H9 (cell line): ENCODE data around the gene SYT9. TPM values are rescaled to one million over a fixed set of nuclear protein-coding genes. Genes with fewer than 3 reads are reported as not detected.

Experiments
- DNase-seq: peaks from one replicate; pipeline ENCODE4 v3.0.0-alpha.2; 2017
- H2AFZ ChIP-seq: one replicate; pipeline ENCODE4 v1.6.1; 2013; ENCODE audit warnings: mild to moderate bottlenecking, low read length, control low read depth, moderate library complexity
- H2AK5ac ChIP-seq: 2 replicates; pipeline ENCODE4 v1.6.1; 2013; ENCODE audit warnings: low read length, control low read depth, mixed read lengths; ENCODE audit not compliant: insufficient read length
- H2BK120ac ChIP-seq: one replicate; pipeline ENCODE4 v1.6.1; 2013; ENCODE audit warnings: low read depth, mild to moderate bottlenecking, low read length, control low read depth, inconsistent platforms; ENCODE audit not compliant: poor library complexity, severe bottlenecking
- H2BK12ac ChIP-seq: 2 replicates; pipeline ENCODE4 v1.6.1; 2013; ENCODE audit warnings: low read length, control low read depth, mixed read lengths, low read depth; ENCODE audit not compliant: insufficient read length
- H2BK15ac ChIP-seq: 2 replicates; pipeline ENCODE4 v1.6.1; 2013; ENCODE audit warnings: low read depth, low read length, control low read depth
- H2BK20ac ChIP-seq: one replicate; pipeline ENCODE4 v1.6.1; 2013; ENCODE audit warnings: low read depth, mild to moderate bottlenecking, low read length, control low read depth, inconsistent platforms; ENCODE audit not compliant: poor library complexity, severe bottlenecking
- H2BK5ac ChIP-seq: 2 replicates; pipeline ENCODE4 v1.6.1; 2013; ENCODE audit warnings: low read length, control low read depth, mixed read lengths; ENCODE audit not compliant: insufficient read length
- H3K14ac ChIP-seq: 2 replicates; pipeline ENCODE4 v1.6.1; 2013; ENCODE audit warnings: low read length, control low read depth; ENCODE audit not compliant: insufficient read depth
- H3K18ac ChIP-seq: 2 replicates; pipeline ENCODE4 v1.6.1; 2013; ENCODE audit warnings: low read depth, mild to moderate bottlenecking, mixed read lengths, low read length, control low read depth; ENCODE audit not compliant: insufficient read length
- H3K23ac ChIP-seq: 2 replicates; pipeline ENCODE4 v1.6.1; 2013; ENCODE audit warnings: low read length, control low read depth, mixed read lengths, low read depth; ENCODE audit not compliant: insufficient read length
- H3K23me2 ChIP-seq: 2 replicates; pipeline ENCODE4 v1.6.1; 2013; ENCODE audit warnings: low read depth, mild to moderate bottlenecking, mixed read lengths, low read length, control low read depth; ENCODE audit not compliant: insufficient read length, poor library complexity, severe bottlenecking
- H3K27ac ChIP-seq: 2 replicates; pipeline ENCODE4 v1.5.1; 2013; ENCODE audit warnings: low read length, control low read depth, mixed read lengths, low read depth; ENCODE audit not compliant: insufficient read length
- H3K27me3 ChIP-seq: 2 replicates; pipeline ENCODE4 v1.6.1; 2013; ENCODE audit warnings: low read length, control low read depth, inconsistent platforms; ENCODE audit not compliant: insufficient read depth
- H3K4ac ChIP-seq: 2 replicates; pipeline ENCODE4 v1.6.1; 2013; ENCODE audit warnings: low read depth, mild to moderate bottlenecking, control low read depth, inconsistent platforms, low read length, moderate library complexity
- H3K4me1 ChIP-seq: 2 replicates; pipeline ENCODE4 v1.6.1; 2013; ENCODE audit warnings: low read length, control low read depth, inconsistent platforms; ENCODE audit not compliant: insufficient read depth
- H3K4me2 ChIP-seq: 2 replicates; pipeline ENCODE4 v1.6.1; 2013; ENCODE audit warnings: low read length, control low read depth, mixed read lengths; ENCODE audit not compliant: insufficient read length, insufficient read depth
- H3K56ac ChIP-seq: 2 replicates; pipeline ENCODE4 v1.6.1; 2013; ENCODE audit warnings: low read depth, mild to moderate bottlenecking, mixed read lengths, low read length, control low read depth; ENCODE audit not compliant: insufficient read length
- H3K79me1 ChIP-seq: 2 replicates; pipeline ENCODE4 v1.6.1; 2013; ENCODE audit warnings: low read depth, mild to moderate bottlenecking, moderate library complexity, low read length, control low read depth, inconsistent platforms; ENCODE audit not compliant: insufficient read depth, poor library complexity, severe bottlenecking
- H3K79me2 ChIP-seq: 2 replicates; pipeline ENCODE4 v1.6.1; 2013; ENCODE audit warnings: low read length, control low read depth, inconsistent platforms; ENCODE audit not compliant: insufficient read depth
- H3K9ac ChIP-seq: 2 replicates; pipeline ENCODE4 v1.6.1; 2013; ENCODE audit warnings: low read length, control low read depth, mixed read lengths; ENCODE audit not compliant: insufficient read length; ENCODE audit errors: extremely low read depth
- H3K9me3 ChIP-seq: one replicate; pipeline ENCODE4 v1.6.1; 2013; ENCODE audit warnings: low read depth, low read length, inconsistent platforms; ENCODE audit not compliant: control insufficient read depth
- H3T11ph ChIP-seq: one replicate; pipeline ENCODE4 v1.6.1; 2013; ENCODE audit warnings: mild to moderate bottlenecking, low read length, control low read depth, inconsistent platforms
- H4K20me1 ChIP-seq: one replicate; pipeline ENCODE4 v1.6.1; 2013; ENCODE audit not compliant: control insufficient read depth, insufficient read length, insufficient read depth
- H4K5ac ChIP-seq: 2 replicates; pipeline ENCODE4 v1.6.1; 2013; ENCODE audit warnings: low read depth, mild to moderate bottlenecking, mixed read lengths, low read length, control low read depth; ENCODE audit not compliant: insufficient read length
- H4K8ac ChIP-seq: replicated peaks from 2 replicates; pipeline ENCODE4 v1.6.1; 2013; ENCODE audit warnings: low read length, control low read depth, mixed read lengths, low read depth; ENCODE audit not compliant: insufficient read length
- H4K91ac ChIP-seq: 2 replicates; pipeline ENCODE4 v1.6.1; 2013; ENCODE audit warnings: low read depth, mild to moderate bottlenecking, moderate library complexity, mixed read lengths, low read length, control low read depth; ENCODE audit not compliant: insufficient read length
- H3K27ac Mint-ChIP-seq, 3 experiments: 2 replicates in 2 of 3; 3 replicates in 1 of 3; pipeline ENCODE4 v1.8.0; 2020 to 2021; ENCODE audit warnings: mixed read lengths in 3 of 3, mild to moderate bottlenecking in 1 of 3, moderate library complexity in 1 of 3
- H3K27me3 Mint-ChIP-seq: 2 replicates; pipeline ENCODE4 v1.8.0; 2021; ENCODE audit warnings: low read depth, mild to moderate bottlenecking, moderate library complexity, mixed read lengths
- H3K36me3 Mint-ChIP-seq, 3 experiments: 2 replicates in 2 of 3; 3 replicates in 1 of 3; pipeline ENCODE4 v1.8.0; 2020 to 2021; ENCODE audit warnings: low read depth in 3 of 3, mixed read lengths in 3 of 3; ENCODE audit not compliant: insufficient read depth in 1 of 3
- H3K4me1 Mint-ChIP-seq, 2 experiments: 2 replicates each; pipeline ENCODE4 v1.8.0; 2020; ENCODE audit warnings: mixed read lengths in 2 of 2
- H3K4me3 Mint-ChIP-seq, 2 experiments: 2 replicates in 1 of 2; 3 replicates in 1 of 2; pipeline ENCODE4 v1.8.0; 2020 to 2021; ENCODE audit warnings: mild to moderate bottlenecking in 2 of 2, mixed read lengths in 2 of 2, moderate library complexity in 1 of 2
- H3K9me3 Mint-ChIP-seq, 2 experiments: 2 replicates in 1 of 2; 3 replicates in 1 of 2; pipeline ENCODE4 v1.8.0; 2020; ENCODE audit warnings: mild to moderate bottlenecking in 2 of 2, mixed read lengths in 2 of 2, moderate library complexity in 1 of 2
- total RNA-seq: library from RNA; stranded (reverse); gene quantifications from 2 replicates; pipeline ENCODE4 v1.2.1, GENCODE V29; 2021
- TF ChIP-seq, protein P1 (sequence below): fragments of 200-600 bp; sonication (generic); conservative IDR thresholded peaks from 3 replicates; pipeline ENCODE4 v1.8.0; 2021; ENCODE audit warnings: antibody characterized with exemption, mild to moderate bottlenecking

SYT9 gene
- total RNA-seq, 1 experiment from 2014 or later = 0.63 TPM

DNA sequence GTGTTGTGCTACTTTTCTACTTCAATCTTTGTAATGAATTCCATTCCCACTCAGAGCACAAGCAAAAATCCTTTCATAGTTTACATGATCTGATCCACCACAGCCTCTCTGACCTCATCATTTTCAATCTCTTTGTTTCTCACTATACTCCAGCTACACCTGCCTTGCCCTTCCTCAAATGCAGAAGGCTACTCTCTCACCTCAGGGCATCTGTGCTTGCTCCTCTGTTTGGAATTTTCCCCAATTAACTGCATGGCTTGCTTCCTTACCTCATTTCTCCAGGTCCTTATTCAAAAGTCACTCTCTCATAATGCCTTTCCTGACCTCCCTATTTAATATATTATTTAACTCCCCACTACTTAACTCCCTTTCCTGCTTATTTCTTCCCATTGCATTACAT lies 133.0 kb downstream of the SYT9 start:
- H3K56ac ChIP-seq = no peak overlapping the region
- H2BK15ac ChIP-seq = no peak overlapping the region
- no peak overlapping the region for H2AK5ac ChIP-seq
- no peak overlapping the region for H2BK5ac ChIP-seq
- Mint-ChIP-seq H3K36me3 (no peaks in the 10 kb centered on the region), H3K27me3 (no peaks in the 10 kb centered on the region), H3K27ac (no peak overlapping the region), H3K4me3 (no peak overlapping the region), H3K4me1 (no peaks in the 10 kb centered on the region), H3K9me3 (no peaks in the 10 kb centered on the region)
- TF ChIP-seq, protein P1, sequence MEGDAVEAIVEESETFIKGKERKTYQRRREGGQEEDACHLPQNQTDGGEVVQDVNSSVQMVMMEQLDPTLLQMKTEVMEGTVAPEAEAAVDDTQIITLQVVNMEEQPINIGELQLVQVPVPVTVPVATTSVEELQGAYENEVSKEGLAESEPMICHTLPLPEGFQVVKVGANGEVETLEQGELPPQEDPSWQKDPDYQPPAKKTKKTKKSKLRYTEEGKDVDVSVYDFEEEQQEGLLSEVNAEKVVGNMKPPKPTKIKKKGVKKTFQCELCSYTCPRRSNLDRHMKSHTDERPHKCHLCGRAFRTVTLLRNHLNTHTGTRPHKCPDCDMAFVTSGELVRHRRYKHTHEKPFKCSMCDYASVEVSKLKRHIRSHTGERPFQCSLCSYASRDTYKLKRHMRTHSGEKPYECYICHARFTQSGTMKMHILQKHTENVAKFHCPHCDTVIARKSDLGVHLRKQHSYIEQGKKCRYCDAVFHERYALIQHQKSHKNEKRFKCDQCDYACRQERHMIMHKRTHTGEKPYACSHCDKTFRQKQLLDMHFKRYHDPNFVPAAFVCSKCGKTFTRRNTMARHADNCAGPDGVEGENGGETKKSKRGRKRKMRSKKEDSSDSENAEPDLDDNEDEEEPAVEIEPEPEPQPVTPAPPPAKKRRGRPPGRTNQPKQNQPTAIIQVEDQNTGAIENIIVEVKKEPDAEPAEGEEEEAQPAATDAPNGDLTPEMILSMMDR = no peak
- no peak overlapping the region for H2BK12ac ChIP-seq
- no peak overlapping the region for H3K4ac ChIP-seq
- H4K5ac ChIP-seq = peak overlapping the region; percentile 41
- no peak overlapping the region for H3K23ac ChIP-seq
- H2BK120ac ChIP-seq = no peak overlapping the region
- H3K18ac ChIP-seq = no peak overlapping the region
- H4K20me1 ChIP-seq = no peaks in the 10 kb centered on the region
- H4K91ac ChIP-seq = no peak overlapping the region
- no peak overlapping the region for H3K27ac ChIP-seq
- no peaks in the 10 kb centered on the region for H3K23me2 ChIP-seq
- no peak overlapping the region for H3T11ph ChIP-seq
- no peak overlapping the region for H3K14ac ChIP-seq
- H3K79me1 ChIP-seq = no peaks in the 10 kb centered on the region
- no peak overlapping the region for H2AFZ ChIP-seq
- H3K4me2 ChIP-seq = no peak overlapping the region
- no peak overlapping the region for H2BK20ac ChIP-seq
- H4K8ac ChIP-seq = no peak overlapping the region
- peaks cover 3% of the 10 kb centered on the region; the same call in 1 of the 2 replicates for H3K27me3 ChIP-seq
- no peaks in the 10 kb centered on the region for H3K4me1 ChIP-seq
- H3K79me2 ChIP-seq = no peaks in the 10 kb centered on the region
- no peaks in the 10 kb centered on the region for H3K9me3 ChIP-seq
- no peak overlapping the region for H3K9ac ChIP-seq
- DNase-seq = no peak
